Suprapubic skin (tissue), 4 donors: Measurements from ENCODE around the gene C22orf15. TPM values are rescaled to one million over a fixed set of nuclear protein-coding genes. Genes with fewer than 3 reads are reported as not detected.

Experiments used
- DNase-seq, 2 donors: peaks; one replicate each; pipeline ENCODE4 v3.0.0-alpha.2; 2019; ENCODE audit warnings: low spot score in 2 of 2
- H3K27ac ChIP-seq: fragments of 200-600 bp; sonication (generic); one replicate; pipeline ENCODE4 v1.5.1; 2019
- H3K27me3 ChIP-seq: fragments of 200-600 bp; sonication (generic); one replicate; pipeline ENCODE4 v1.5.1; 2019
- H3K36me3 ChIP-seq: fragments of 200-600 bp; sonication (generic); one replicate; pipeline ENCODE4 v1.5.1; 2019
- H3K4me1 ChIP-seq: fragments of 200-600 bp; sonication (generic); one replicate; pipeline ENCODE4 v1.5.1; 2019
- H3K4me3 ChIP-seq: fragments of 200-600 bp; sonication (generic); one replicate; pipeline ENCODE4 v1.5.1; 2019; ENCODE audit warnings: mild to moderate bottlenecking
- H3K9me3 ChIP-seq: fragments of 200-600 bp; sonication (generic); one replicate; pipeline ENCODE4 v1.5.1; 2019
- EP300 ChIP-seq: sonication (generic); formaldehyde crosslinking; IDR thresholded peaks from one replicate; pipeline ENCODE4 v1.6.1; 2017; ENCODE audit warnings: antibody characterized with exemption
- POLR2A ChIP-seq, 2 donors: fragments of 450-650 bp; IDR thresholded peaks; one replicate each; pipeline ENCODE4 v1.6.1; 2017; ENCODE audit warnings: antibody characterized with exemption in 2 of 2, mild to moderate bottlenecking in 2 of 2, moderate library complexity in 2 of 2
- POLR2AphosphoS5 ChIP-seq, 3 donors: sonication (generic); formaldehyde crosslinking; IDR thresholded peaks; one replicate each; pipeline ENCODE4 v1.6.1; 2017; ENCODE audit warnings: antibody characterized with exemption in 3 of 3
- WGBS: methylation state at CpG from one replicate; pipeline ENCODE4 v1.1.5; 2018; 5-methylcytosine and 5-hydroxymethylcytosine counted together
- total RNA-seq, 4 donors: library from RNA; depleted of rRNA; stranded (reverse); fragments of >200 nt; gene quantifications; one replicate each; pipeline ENCODE4 v1.1.0, GENCODE V29; 2016
- TF ChIP-seq, protein P1 (sequence below), 2 donors: fragments of 200-600 bp in 1 of 2; fragments of 450-650 bp in 1 of 2; sonication (generic) in 1 of 2; IDR thresholded peaks; one replicate each; pipeline ENCODE4 v1.5.1; 2016 to 2019; ENCODE audit warnings: antibody characterized with exemption in 2 of 2, mild to moderate bottlenecking in 1 of 2, moderate library complexity in 1 of 2

Gene C22orf15
- total RNA-seq, 4 donors from 2014 or later = not detected

DNA sequence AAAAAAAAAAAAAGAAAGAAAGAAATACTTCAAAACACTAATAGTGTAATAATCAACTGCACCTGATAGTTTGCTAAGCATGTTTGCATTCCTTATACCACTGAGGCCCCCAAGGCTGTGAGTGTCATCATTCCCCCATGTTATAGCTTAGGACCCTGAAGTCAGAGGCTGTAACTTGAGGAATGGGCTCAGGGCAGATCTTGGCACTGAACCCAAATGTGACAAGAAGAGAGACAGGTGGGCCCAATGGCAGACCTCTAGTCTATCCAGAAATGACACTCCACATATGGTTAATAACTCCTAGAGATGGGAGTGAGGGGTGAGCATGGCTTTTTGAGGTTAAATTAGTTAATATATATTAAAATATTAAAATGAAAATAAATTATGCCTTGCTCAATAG lies 25.1 kb upstream of the C22orf15 start:
- Histone ChIP-seq H3K4me3 (no peak overlapping the region), H3K9me3 (no peaks in the 10 kb centered on the region), H3K27ac (no peak overlapping the region), H3K27me3 (no peaks in the 10 kb centered on the region), H3K4me1 (no peaks in the 10 kb centered on the region), H3K36me3 (peaks cover 20% of the 10 kb centered on the region)
- no peak for DNase-seq
- TF ChIP-seq, protein P1, sequence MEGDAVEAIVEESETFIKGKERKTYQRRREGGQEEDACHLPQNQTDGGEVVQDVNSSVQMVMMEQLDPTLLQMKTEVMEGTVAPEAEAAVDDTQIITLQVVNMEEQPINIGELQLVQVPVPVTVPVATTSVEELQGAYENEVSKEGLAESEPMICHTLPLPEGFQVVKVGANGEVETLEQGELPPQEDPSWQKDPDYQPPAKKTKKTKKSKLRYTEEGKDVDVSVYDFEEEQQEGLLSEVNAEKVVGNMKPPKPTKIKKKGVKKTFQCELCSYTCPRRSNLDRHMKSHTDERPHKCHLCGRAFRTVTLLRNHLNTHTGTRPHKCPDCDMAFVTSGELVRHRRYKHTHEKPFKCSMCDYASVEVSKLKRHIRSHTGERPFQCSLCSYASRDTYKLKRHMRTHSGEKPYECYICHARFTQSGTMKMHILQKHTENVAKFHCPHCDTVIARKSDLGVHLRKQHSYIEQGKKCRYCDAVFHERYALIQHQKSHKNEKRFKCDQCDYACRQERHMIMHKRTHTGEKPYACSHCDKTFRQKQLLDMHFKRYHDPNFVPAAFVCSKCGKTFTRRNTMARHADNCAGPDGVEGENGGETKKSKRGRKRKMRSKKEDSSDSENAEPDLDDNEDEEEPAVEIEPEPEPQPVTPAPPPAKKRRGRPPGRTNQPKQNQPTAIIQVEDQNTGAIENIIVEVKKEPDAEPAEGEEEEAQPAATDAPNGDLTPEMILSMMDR (IDR thresholded peaks at IDR 0.05) = no peak

DNA sequence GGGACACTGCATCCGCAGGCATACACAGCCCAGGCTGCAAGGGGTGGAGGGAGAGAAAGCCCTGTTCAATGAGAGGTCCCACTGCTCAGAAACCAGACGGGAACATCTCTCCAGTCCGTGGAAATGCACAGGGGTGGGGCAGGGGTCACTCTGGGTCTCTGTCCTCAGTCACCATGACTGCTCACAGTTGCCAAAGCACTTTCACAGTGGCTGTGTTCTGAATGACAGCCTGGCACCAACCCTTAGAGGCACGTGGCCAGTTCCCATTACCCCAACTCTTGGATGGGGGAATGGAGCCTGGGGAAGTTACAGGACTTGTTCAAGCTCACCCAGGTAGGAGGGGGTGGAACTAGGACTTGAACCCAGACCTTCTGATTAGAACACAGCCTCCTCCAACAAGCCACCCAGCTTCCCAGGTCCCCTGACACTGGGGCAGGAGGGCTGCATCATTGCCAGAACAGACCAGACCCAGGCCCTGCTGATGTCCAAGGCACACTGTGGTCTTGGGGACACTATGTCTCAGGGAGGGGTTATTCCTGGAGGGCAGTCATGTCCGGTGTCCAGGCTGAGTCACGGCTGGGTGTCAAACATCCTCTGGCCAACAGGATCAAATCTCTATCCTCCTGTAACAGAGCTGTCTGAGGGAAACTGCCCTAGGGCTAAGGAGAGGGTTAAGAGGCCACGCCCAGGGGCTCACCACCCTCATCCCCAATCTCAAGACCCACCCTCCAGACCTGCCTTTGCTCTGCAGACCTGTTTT lies 20.1 kb upstream of the C22orf15 start:
- Histone ChIP-seq H3K4me3 (no peak overlapping the region), H3K27ac (no peak overlapping the region), H3K4me1 (peaks cover 4% of the 10 kb centered on the region), H3K9me3 (no peaks in the 10 kb centered on the region), H3K36me3 (peaks cover 45% of the 10 kb centered on the region), H3K27me3 (no peaks in the 10 kb centered on the region)
- TF ChIP-seq EP300 (no peak), POLR2A (IDR thresholded peaks at IDR 0.05) (no peak), POLR2AphosphoS5 (IDR thresholded peaks at IDR 0.05) (no peak)
- TF ChIP-seq, protein P1 (IDR thresholded peaks at IDR 0.05) = no peak
- no peak for DNase-seq
- 75% methylated on average over 3 of the region's 7 CpGs for WGBS

DNA sequence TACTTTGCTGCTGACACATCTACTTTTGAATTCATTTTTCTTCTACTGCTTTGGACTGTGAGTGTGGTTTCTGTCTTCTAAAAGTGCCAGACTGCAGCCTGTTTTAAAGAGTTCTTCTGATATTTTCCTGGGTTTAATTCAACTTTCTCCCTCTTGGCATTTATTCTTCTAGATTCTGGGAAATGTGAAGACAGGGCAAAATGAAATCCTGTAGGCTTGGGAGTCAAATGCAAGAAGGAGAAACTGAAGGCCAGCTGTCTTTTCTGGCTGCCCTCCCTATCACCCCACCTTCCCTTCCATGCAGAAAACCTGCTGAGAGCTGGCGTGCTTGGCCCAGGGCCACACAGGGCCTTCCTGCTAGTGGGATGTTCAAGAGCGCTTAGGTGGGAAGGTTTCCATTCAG lies 19.5 kb upstream of the C22orf15 start:
- TF ChIP-seq POLR2AphosphoS5 (IDR thresholded peaks at IDR 0.05) (no peak), POLR2A (IDR thresholded peaks at IDR 0.05) (no peak), EP300 (no peak)
- TF ChIP-seq, protein P1 (IDR thresholded peaks at IDR 0.05) = no peak
- no peak for DNase-seq
- Histone ChIP-seq H3K27me3 (no peaks in the 10 kb centered on the region), H3K4me1 (peaks cover 4% of the 10 kb centered on the region), H3K27ac (no peak overlapping the region), H3K9me3 (no peaks in the 10 kb centered on the region), H3K36me3 (peaks cover 45% of the 10 kb centered on the region), H3K4me3 (no peak overlapping the region)
- 78% methylated on average over 2 of the region's 2 CpGs for WGBS

DNA sequence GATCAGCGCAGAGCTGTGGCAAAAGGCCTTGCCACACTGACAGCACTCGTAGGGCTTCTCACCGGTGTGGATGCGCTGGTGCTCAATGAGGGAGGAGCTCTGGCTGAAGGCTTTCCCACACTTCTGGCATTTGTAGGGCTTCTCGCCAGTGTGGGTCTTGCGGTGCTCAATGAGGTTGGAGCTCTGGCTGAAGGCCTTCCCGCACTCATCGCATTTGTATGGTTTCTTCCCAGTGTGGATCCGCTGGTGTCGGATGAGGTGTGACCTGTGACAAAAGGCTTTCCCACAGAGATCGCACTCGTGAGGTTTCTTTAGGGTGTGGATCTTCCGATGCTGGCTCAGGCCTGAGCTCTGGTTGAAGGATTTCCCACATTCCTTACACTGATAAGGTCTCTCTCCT lies 18.8 kb upstream of the C22orf15 start:
- Histone ChIP-seq H3K36me3 (peaks cover 45% of the 10 kb centered on the region), H3K9me3 (no peaks in the 10 kb centered on the region), H3K27ac (no peak overlapping the region), H3K4me1 (peaks cover 4% of the 10 kb centered on the region), H3K27me3 (no peaks in the 10 kb centered on the region), H3K4me3 (no peak overlapping the region)
- 93% methylated on average over 8 of the region's 13 CpGs for WGBS
- TF ChIP-seq, protein P1 (IDR thresholded peaks at IDR 0.05) = no peak
- TF ChIP-seq POLR2AphosphoS5 (IDR thresholded peaks at IDR 0.05) = no peak
- no peak for TF ChIP-seq EP300
- no peak for TF ChIP-seq POLR2A (IDR thresholded peaks at IDR 0.05)
- DNase-seq = no peak

DNA sequence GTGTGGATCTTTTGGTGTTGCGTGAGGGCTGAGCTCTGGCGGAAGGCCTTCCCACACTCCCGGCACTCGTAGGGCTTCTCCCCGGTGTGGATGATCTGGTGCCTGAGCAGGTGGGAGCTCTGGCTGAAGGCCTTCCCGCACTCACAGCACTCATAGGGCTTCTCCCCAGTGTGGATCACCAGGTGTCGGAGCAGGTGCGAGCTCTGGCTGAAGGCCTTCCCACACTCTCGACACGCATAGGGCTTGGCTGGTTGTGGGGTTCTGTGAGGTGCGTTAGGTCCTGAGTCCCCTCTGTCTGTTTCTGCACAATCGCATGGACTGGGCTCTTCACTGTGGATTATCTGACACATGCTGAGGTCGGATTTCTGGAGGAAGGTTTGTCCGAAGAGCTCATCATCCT lies 18.3 kb upstream of the C22orf15 start:
- TF ChIP-seq, protein P1 (IDR thresholded peaks at IDR 0.05) = no peak
- no peak for TF ChIP-seq POLR2AphosphoS5 (IDR thresholded peaks at IDR 0.05)
- TF ChIP-seq POLR2A (IDR thresholded peaks at IDR 0.05) = no peak
- no peak for TF ChIP-seq EP300
- no peaks in the 10 kb centered on the region for H3K27me3 ChIP-seq
- no peak overlapping the region for H3K27ac ChIP-seq
- WGBS = 100% methylated on average over 4 of the region's 14 CpGs
- H3K36me3 ChIP-seq = peaks cover 45% of the 10 kb centered on the region
- no peaks in the 10 kb centered on the region for H3K9me3 ChIP-seq
- H3K4me3 ChIP-seq = no peak overlapping the region
- DNase-seq = no peak
- peaks cover 5% of the 10 kb centered on the region for H3K4me1 ChIP-seq
